ENCODE results near the gene PRKG1. TPM values are rescaled to one million over a fixed set of nuclear protein-coding genes. Genes with fewer than 3 reads are reported as not detected.

Gene PRKG1
- total and polyA plus RNA-seq, 2 experiments from 2014 or later = 18.2 to 21.1 TPM

DNA sequence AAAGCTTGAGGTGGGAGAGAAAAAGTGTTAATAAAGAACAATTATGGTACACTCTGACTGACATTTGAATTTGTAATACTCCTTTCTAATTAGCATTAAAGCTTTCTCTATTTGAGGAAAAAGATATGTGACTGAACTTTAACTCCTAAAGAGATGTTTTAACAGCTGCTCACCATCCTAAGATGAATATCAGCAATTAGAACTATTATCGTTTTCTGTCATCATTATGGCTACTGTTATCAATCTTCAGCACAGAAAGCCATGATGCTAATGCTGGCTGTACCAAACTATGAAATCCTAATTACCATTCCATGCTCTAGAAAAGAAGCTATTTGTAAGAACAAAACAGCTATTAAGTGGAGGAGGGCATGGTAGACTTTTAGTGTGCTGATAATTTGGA is 853.9 kb downstream of the PRKG1 start:
- Histone ChIP-seq H3K4me1 (ENCODE audit: insufficient read depth) (no peaks in the 10 kb centered on the region), H3K27ac (ENCODE audit: low read depth) (no peak overlapping the region), H3K36me3 (ENCODE audit: insufficient read depth) (no peaks in the 10 kb centered on the region), H2AFZ (no peak overlapping the region), H3F3A (replicated peaks; ENCODE audit: low read depth) (no peaks in the 10 kb centered on the region), H3K9me2 (ENCODE audit: insufficient read depth) (no peaks in the 10 kb centered on the region), H3K4me3 (no peak overlapping the region), H3K27me3 (ENCODE audit: insufficient read depth) (no peaks in the 10 kb centered on the region), H4K20me1 (replicated peaks; ENCODE audit: insufficient read depth) (no peaks in the 10 kb centered on the region), H3K79me2 (replicated peaks; ENCODE audit: insufficient read depth) (no peaks in the 10 kb centered on the region), H3K4me2 (no peak overlapping the region)
- ATAC-seq (no peak), DNase-seq (ENCODE audit: low spot score) (no peak)
- Mint-ChIP-seq H3K36me3 (ENCODE audit: low read depth) (no peaks in the 10 kb centered on the region), H3K9me3 (no peaks in the 10 kb centered on the region), H3K4me3 (no peak overlapping the region), H3K27me3 (ENCODE audit: insufficient read depth, low read depth, poor library complexity) (peaks cover 2% of the 10 kb centered on the region), H3K4me1 (peaks cover 2% of the 10 kb centered on the region; the same call in 2 of the 3 replicates), H3K27ac (no peak overlapping the region)
- no peak for TF ChIP-seq STAT1 (IDR thresholded peaks at IDR 0.05; ENCODE audit: unreplicated experiment)

DNA sequence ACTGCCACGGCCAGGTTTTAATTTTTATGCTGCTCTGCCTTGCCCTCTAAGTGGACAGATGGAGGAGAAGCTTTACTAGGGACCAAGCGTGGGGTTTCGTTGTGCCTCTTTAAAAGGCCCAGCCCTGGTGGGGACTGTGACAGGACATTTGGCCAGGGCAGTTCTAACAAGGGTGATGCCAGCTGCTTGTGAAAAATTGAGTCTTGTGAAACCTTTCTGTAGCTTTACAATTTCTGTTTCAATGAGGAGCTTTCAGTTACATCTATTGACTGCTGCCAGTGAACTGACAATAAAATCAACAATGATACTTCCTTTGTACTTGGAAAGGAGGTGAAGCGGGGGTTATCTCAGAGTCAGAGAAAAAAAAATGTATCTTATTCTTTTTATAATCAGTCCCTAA is 858.2 kb downstream of the PRKG1 start:
- no peak overlapping the region for H2AFZ ChIP-seq
- H3K4me2 ChIP-seq = no peak overlapping the region
- Mint-ChIP-seq H3K9me3 (no peaks in the 10 kb centered on the region), H3K27me3 (ENCODE audit: insufficient read depth, low read depth, poor library complexity) (no peaks in the 10 kb centered on the region), H3K36me3 (ENCODE audit: low read depth) (no peaks in the 10 kb centered on the region), H3K4me1 (peaks cover 2% of the 10 kb centered on the region; the same call in 2 of the 3 replicates), H3K27ac (no peak overlapping the region), H3K4me3 (no peak overlapping the region)
- H3K36me3 ChIP-seq (ENCODE audit: insufficient read depth) = no peaks in the 10 kb centered on the region
- H3K27me3 ChIP-seq (ENCODE audit: insufficient read depth) = no peaks in the 10 kb centered on the region
- H3K79me2 ChIP-seq (replicated peaks; ENCODE audit: insufficient read depth) = no peaks in the 10 kb centered on the region
- DNase-seq (ENCODE audit: low spot score) (no peak), ATAC-seq (no peak)
- no peaks in the 10 kb centered on the region for H3K4me1 ChIP-seq (ENCODE audit: insufficient read depth)
- no peaks in the 10 kb centered on the region for H4K20me1 ChIP-seq (replicated peaks; ENCODE audit: insufficient read depth)
- H3K4me3 ChIP-seq = no peak overlapping the region
- H3K27ac ChIP-seq (ENCODE audit: low read depth) = no peak overlapping the region
- no peaks in the 10 kb centered on the region for H3K9me2 ChIP-seq (ENCODE audit: insufficient read depth)
- no peaks in the 10 kb centered on the region for H3F3A ChIP-seq (replicated peaks; ENCODE audit: low read depth)
- no peak for TF ChIP-seq ZNF331 (CRISPR knock-in tag; IDR thresholded peaks at IDR 0.05; ENCODE audit: low read depth)
- no peak for TF ChIP-seq STAT1 (IDR thresholded peaks at IDR 0.05; ENCODE audit: unreplicated experiment)
- TF ChIP-seq, protein P1, sequence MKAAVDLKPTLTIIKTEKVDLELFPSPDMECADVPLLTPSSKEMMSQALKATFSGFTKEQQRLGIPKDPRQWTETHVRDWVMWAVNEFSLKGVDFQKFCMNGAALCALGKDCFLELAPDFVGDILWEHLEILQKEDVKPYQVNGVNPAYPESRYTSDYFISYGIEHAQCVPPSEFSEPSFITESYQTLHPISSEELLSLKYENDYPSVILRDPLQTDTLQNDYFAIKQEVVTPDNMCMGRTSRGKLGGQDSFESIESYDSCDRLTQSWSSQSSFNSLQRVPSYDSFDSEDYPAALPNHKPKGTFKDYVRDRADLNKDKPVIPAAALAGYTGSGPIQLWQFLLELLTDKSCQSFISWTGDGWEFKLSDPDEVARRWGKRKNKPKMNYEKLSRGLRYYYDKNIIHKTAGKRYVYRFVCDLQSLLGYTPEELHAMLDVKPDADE (IDR thresholded peaks at IDR 0.05) = no peak
- TF ChIP-seq, protein P2, sequence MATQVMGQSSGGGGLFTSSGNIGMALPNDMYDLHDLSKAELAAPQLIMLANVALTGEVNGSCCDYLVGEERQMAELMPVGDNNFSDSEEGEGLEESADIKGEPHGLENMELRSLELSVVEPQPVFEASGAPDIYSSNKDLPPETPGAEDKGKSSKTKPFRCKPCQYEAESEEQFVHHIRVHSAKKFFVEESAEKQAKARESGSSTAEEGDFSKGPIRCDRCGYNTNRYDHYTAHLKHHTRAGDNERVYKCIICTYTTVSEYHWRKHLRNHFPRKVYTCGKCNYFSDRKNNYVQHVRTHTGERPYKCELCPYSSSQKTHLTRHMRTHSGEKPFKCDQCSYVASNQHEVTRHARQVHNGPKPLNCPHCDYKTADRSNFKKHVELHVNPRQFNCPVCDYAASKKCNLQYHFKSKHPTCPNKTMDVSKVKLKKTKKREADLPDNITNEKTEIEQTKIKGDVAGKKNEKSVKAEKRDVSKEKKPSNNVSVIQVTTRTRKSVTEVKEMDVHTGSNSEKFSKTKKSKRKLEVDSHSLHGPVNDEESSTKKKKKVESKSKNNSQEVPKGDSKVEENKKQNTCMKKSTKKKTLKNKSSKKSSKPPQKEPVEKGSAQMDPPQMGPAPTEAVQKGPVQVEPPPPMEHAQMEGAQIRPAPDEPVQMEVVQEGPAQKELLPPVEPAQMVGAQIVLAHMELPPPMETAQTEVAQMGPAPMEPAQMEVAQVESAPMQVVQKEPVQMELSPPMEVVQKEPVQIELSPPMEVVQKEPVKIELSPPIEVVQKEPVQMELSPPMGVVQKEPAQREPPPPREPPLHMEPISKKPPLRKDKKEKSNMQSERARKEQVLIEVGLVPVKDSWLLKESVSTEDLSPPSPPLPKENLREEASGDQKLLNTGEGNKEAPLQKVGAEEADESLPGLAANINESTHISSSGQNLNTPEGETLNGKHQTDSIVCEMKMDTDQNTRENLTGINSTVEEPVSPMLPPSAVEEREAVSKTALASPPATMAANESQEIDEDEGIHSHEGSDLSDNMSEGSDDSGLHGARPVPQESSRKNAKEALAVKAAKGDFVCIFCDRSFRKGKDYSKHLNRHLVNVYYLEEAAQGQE (IDR thresholded peaks at IDR 0.05; ENCODE audit: unreplicated experiment) = no peak
- no peak for TF ChIP-seq CREB1 (CRISPR knock-in tag; IDR thresholded peaks at IDR 0.05; ENCODE audit: low read depth)
- no peak for TF ChIP-seq JUNB (IDR thresholded peaks at IDR 0.05; ENCODE audit: unreplicated experiment)
- TF ChIP-seq, protein P3, sequence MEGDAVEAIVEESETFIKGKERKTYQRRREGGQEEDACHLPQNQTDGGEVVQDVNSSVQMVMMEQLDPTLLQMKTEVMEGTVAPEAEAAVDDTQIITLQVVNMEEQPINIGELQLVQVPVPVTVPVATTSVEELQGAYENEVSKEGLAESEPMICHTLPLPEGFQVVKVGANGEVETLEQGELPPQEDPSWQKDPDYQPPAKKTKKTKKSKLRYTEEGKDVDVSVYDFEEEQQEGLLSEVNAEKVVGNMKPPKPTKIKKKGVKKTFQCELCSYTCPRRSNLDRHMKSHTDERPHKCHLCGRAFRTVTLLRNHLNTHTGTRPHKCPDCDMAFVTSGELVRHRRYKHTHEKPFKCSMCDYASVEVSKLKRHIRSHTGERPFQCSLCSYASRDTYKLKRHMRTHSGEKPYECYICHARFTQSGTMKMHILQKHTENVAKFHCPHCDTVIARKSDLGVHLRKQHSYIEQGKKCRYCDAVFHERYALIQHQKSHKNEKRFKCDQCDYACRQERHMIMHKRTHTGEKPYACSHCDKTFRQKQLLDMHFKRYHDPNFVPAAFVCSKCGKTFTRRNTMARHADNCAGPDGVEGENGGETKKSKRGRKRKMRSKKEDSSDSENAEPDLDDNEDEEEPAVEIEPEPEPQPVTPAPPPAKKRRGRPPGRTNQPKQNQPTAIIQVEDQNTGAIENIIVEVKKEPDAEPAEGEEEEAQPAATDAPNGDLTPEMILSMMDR (conservative IDR thresholded peaks at IDR 0.05; ENCODE audit: low read depth in 2 of 2) = no peak
- TF ChIP-seq EZH2 (IDR thresholded peaks at IDR 0.05; ENCODE audit: low read depth, unreplicated experiment) = no peak
- no peak for TF ChIP-seq EZH2phosphoT487 (IDR thresholded peaks at IDR 0.05; ENCODE audit: unreplicated experiment)
- no peak for TF ChIP-seq ZNF114 (CRISPR knock-in tag; IDR thresholded peaks at IDR 0.05)
- TF ChIP-seq NANOG (IDR thresholded peaks at IDR 0.05; ENCODE audit: borderline replicate concordance) = no peak
- TF ChIP-seq POLR2AphosphoS5 (IDR thresholded peaks at IDR 0.05; ENCODE audit: low read depth) = no peak

Measured in GM23338 (cell line).